BLaER1 treated with 17β-estradiol and CSF1 and Interleukin-3, amounts not matched to agents 10 nM and 100 nM (cell line): Measurements from ENCODE around the gene COBL.

Experiments
- H3K27ac ChIP-seq, 11 experiments: shearing (Covaris generic); formaldehyde crosslinking; 2 replicates each; pipeline ENCODE4 v1.8.1; 2022
- H3K27me3 ChIP-seq, 11 experiments: shearing (Covaris generic); formaldehyde crosslinking; 2 replicates each; pipeline ENCODE4 v1.8.1; 2022
- H3K36me3 ChIP-seq, 11 experiments: shearing (Covaris generic); formaldehyde crosslinking; 2 replicates each; pipeline ENCODE4 v1.8.1; 2022
- H3K4me1 ChIP-seq, 10 experiments: shearing (Covaris generic); formaldehyde crosslinking; 2 replicates each; pipeline ENCODE4 v1.8.1; 2022
- H3K4me2 ChIP-seq, 11 experiments: shearing (Covaris generic); formaldehyde crosslinking; 2 replicates each; pipeline ENCODE4 v1.8.1; 2022
- H3K4me3 ChIP-seq, 10 experiments: shearing (Covaris generic); formaldehyde crosslinking; 2 replicates each; pipeline ENCODE4 v1.8.1; 2022
- H3K9ac ChIP-seq, 11 experiments: shearing (Covaris generic); formaldehyde crosslinking; 2 replicates each; pipeline ENCODE4 v1.8.1; 2022
- H3K9me3 ChIP-seq, 11 experiments: shearing (Covaris generic); formaldehyde crosslinking; replicated peaks in 1 of 11; 2 replicates each; pipeline ENCODE4 v1.8.1; 2022
- H4K20me1 ChIP-seq, 11 experiments: shearing (Covaris generic); formaldehyde crosslinking; 2 replicates each; pipeline ENCODE4 v1.8.1; 2022
- Cebpa-rat ChIP-seq, 11 experiments: shearing (Covaris generic); IDR thresholded peaks; 2 replicates each; pipeline ENCODE4 v1.8.1; 2022

COBL gene

DNA sequence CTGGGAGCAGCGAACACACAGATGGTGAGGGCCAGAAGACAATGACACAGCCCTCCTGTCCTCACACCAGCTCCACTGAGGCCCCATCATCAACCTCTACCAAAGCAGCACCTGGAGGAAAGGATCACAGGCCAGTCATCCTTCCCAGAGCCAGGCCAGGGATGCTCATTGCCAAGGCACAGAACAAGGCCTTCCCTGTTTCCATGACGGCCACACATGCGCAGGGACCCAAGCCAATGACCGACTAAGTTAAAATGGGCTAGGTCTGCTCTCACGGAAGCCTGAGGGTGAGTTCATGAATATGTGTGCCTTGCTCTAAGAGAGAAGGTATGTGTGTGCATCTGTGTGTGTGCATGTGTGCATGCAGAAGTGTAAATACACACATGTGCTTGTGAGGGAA, 39.6 kb downstream of the COBL start:
- no peak overlapping the region for H3K9ac ChIP-seq
- H3K9me3 ChIP-seq, result no peaks in the 10 kb centered on the region
- no peaks in the 10 kb centered on the region for H3K27me3 ChIP-seq
- no peak for TF ChIP-seq Cebpa-rat (IDR thresholded peaks at IDR 0.05)
- no peak overlapping the region for H3K4me2 ChIP-seq
- no peak overlapping the region for H3K4me3 ChIP-seq
- no peaks in the 10 kb centered on the region for H3K36me3 ChIP-seq
- peaks cover 0 to 24% (median 10%) of the 10 kb centered on the region in 10 experiments; a peak in 11 of 20 replicates for H3K4me1 ChIP-seq
- H4K20me1 ChIP-seq, result no peaks in the 10 kb centered on the region; a peak in 1 of 22 replicates
- H3K27ac ChIP-seq, result no peak overlapping the region

- no peaks in the 10 kb centered on the region for H3K36me3 ChIP-seq
- H3K27me3 ChIP-seq, result no peaks in the 10 kb centered on the region
- no peaks in the 10 kb centered on the region for H3K9me3 ChIP-seq
- no peak for TF ChIP-seq Cebpa-rat (IDR thresholded peaks at IDR 0.05)
- no peaks in the 10 kb centered on the region; a peak in 1 of 22 replicates for H4K20me1 ChIP-seq
- no peak overlapping the region for H3K4me2 ChIP-seq
- peaks cover 0 to 24% (median 10%) of the 10 kb centered on the region in 10 experiments; a peak in 11 of 20 replicates for H3K4me1 ChIP-seq
- no peak overlapping the region for H3K4me3 ChIP-seq
- no peak overlapping the region for H3K9ac ChIP-seq
- no peak overlapping the region for H3K27ac ChIP-seq
Observed at GRCh38 chr7:51276091-51276605, 40.5 kb downstream of the COBL start.

DNA sequence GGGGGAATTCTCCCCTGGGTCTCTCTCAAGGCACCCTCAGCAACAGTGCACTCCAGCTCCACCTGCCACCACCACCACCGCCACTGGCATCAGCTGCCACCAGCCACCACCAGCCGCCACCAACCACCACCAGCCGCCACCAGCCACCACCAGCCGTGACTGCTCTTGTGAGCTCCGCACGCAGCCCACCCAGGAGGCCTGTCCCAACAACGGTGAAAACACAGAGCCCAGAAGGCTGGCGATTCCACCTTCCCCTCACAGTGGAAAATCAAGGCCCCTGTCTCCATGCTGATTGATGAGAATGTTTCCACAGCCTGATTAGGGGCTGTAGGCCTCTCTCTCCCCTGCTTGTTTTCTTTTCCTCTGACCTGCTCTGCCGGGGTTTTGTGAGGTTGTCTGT, 41.1 kb downstream of the COBL start:
- Histone ChIP-seq H3K36me3 (no peaks in the 10 kb centered on the region), H3K4me1 (peaks cover 0 to 21% (median 8%) of the 10 kb centered on the region in 10 experiments; a peak in 11 of 20 replicates), H3K4me3 (no peak overlapping the region), H4K20me1 (no peaks in the 10 kb centered on the region; a peak in 1 of 22 replicates), H3K27ac (no peak overlapping the region), H3K9ac (no peak overlapping the region), H3K27me3 (no peaks in the 10 kb centered on the region), H3K4me2 (no peak overlapping the region), H3K9me3 (no peaks in the 10 kb centered on the region)
- TF ChIP-seq Cebpa-rat (IDR thresholded peaks at IDR 0.05), result no peak

- Histone ChIP-seq H3K9ac (no peak overlapping the region), H3K4me2 (no peak overlapping the region), H4K20me1 (no peaks in the 10 kb centered on the region; a peak in 1 of 22 replicates), H3K4me1 (peaks cover 0 to 15% (median 2%) of the 10 kb centered on the region in 10 experiments; a peak in 11 of 20 replicates), H3K36me3 (no peaks in the 10 kb centered on the region), H3K27me3 (no peaks in the 10 kb centered on the region), H3K27ac (no peak overlapping the region), H3K4me3 (no peak overlapping the region), H3K9me3 (no peaks in the 10 kb centered on the region)
- no peak for TF ChIP-seq Cebpa-rat (IDR thresholded peaks at IDR 0.05)
Observed at GRCh38 chr7:51274955-51275354, 41.7 kb downstream of the COBL start.

DNA sequence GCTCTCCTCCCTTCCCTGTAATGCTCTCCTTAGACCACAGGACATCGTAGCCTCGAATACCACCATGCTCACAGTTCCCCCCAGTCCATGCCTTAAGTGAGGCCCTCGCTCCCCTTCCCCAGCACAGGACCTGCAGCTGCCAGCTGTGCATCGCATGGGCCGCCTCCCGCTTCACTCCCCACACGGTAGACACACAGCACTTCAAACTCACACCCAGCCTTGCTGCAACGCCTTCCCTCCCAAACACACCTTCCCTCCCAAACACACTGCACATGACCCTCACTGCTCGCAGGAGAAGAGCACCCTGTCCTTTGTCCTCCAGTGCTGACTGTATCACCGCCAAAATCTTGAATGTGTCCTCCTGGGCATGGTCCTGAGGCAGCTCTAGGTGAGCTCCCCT, 42.6 kb downstream of the COBL start:
- TF ChIP-seq Cebpa-rat (IDR thresholded peaks at IDR 0.05), result no peak
- Histone ChIP-seq H3K4me2 (no peak overlapping the region), H3K9me3 (no peaks in the 10 kb centered on the region), H3K9ac (no peak overlapping the region), H3K27me3 (no peaks in the 10 kb centered on the region), H3K27ac (no peak overlapping the region), H4K20me1 (no peaks in the 10 kb centered on the region; a peak in 1 of 22 replicates), H3K36me3 (no peaks in the 10 kb centered on the region), H3K4me1 (peaks cover 0 to 13% (median 0%) of the 10 kb centered on the region in 10 experiments; a peak in 3 of 20 replicates), H3K4me3 (no peak overlapping the region)

DNA sequence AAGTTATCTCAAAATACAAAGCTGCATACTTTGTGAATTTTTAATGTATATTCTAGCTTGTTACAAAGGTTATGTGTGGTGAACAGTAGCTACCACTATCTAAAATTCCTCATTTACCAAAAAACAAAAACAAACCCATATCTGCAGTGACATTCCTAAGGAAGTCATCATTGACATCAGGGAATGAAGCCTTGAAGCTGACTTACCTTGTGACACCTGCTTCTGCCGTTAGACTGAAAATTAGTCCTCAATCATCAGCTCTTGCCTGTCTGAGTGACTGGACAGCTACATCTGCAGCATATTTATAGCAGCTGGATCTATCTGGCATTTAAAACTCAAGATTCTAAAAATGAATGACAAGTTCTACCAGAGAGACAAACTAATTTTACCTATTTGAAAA, 43.2 kb downstream of the COBL start:
- Histone ChIP-seq H3K4me1 (peaks cover 0 to 9% (median 0%) of the 10 kb centered on the region in 10 experiments; a peak in 3 of 20 replicates), H3K9ac (no peak overlapping the region), H4K20me1 (no peaks in the 10 kb centered on the region; a peak in 1 of 22 replicates), H3K27ac (no peak overlapping the region), H3K4me2 (no peak overlapping the region), H3K36me3 (no peaks in the 10 kb centered on the region), H3K4me3 (no peak overlapping the region), H3K27me3 (no peaks in the 10 kb centered on the region), H3K9me3 (no peaks in the 10 kb centered on the region)
- TF ChIP-seq Cebpa-rat (IDR thresholded peaks at IDR 0.05), result no peak

GRCh38 chr7:51270965-51271364, 45.6 kb downstream of the COBL start:
- no peak for TF ChIP-seq Cebpa-rat (IDR thresholded peaks at IDR 0.05)
- H3K27me3 ChIP-seq, result no peaks in the 10 kb centered on the region
- H3K4me1 ChIP-seq, result no peaks in the 10 kb centered on the region
- H4K20me1 ChIP-seq, result no peaks in the 10 kb centered on the region; a peak in 1 of 22 replicates
- no peak overlapping the region for H3K4me3 ChIP-seq
- no peak overlapping the region for H3K9ac ChIP-seq
- no peak overlapping the region for H3K27ac ChIP-seq
- no peak overlapping the region for H3K4me2 ChIP-seq
- H3K9me3 ChIP-seq, result no peaks in the 10 kb centered on the region
- no peaks in the 10 kb centered on the region for H3K36me3 ChIP-seq

- H4K20me1 ChIP-seq, result no peaks in the 10 kb centered on the region; a peak in 1 of 22 replicates
- no peak overlapping the region for H3K4me3 ChIP-seq
- H3K4me1 ChIP-seq, result no peaks in the 10 kb centered on the region
- no peak for TF ChIP-seq Cebpa-rat (IDR thresholded peaks at IDR 0.05)
- H3K27ac ChIP-seq, result no peak overlapping the region
- no peaks in the 10 kb centered on the region for H3K36me3 ChIP-seq
- no peaks in the 10 kb centered on the region for H3K27me3 ChIP-seq
- no peaks in the 10 kb centered on the region for H3K9me3 ChIP-seq
- no peak overlapping the region for H3K4me2 ChIP-seq
- H3K9ac ChIP-seq, result no peak overlapping the region
Observed at GRCh38 chr7:51269911-51270310, 46.7 kb downstream of the COBL start.

GRCh38 chr7:51269321-51269720, 47.3 kb downstream of the COBL start:
- Histone ChIP-seq H3K27me3 (no peaks in the 10 kb centered on the region), H3K4me1 (no peaks in the 10 kb centered on the region)

GRCh38 chr7:51268859-51269258, 47.8 kb downstream of the COBL start:
- no peak for TF ChIP-seq Cebpa-rat (IDR thresholded peaks at IDR 0.05)
- Histone ChIP-seq H3K4me1 (no peaks in the 10 kb centered on the region), H3K9me3 (no peaks in the 10 kb centered on the region), H4K20me1 (no peaks in the 10 kb centered on the region; a peak in 1 of 22 replicates), H3K4me3 (no peak overlapping the region), H3K27me3 (no peaks in the 10 kb centered on the region), H3K4me2 (no peak overlapping the region), H3K9ac (no peak overlapping the region), H3K36me3 (no peaks in the 10 kb centered on the region), H3K27ac (no peak overlapping the region)

More at GRCh38 chr7:51269321-51269720, 47.3 kb downstream of the COBL start:
- no peak overlapping the region for H3K27ac ChIP-seq
- no peaks in the 10 kb centered on the region for H3K9me3 ChIP-seq
- H3K4me3 ChIP-seq, result no peak overlapping the region
- no peak overlapping the region for H3K4me2 ChIP-seq
- H3K9ac ChIP-seq, result no peak overlapping the region
- no peaks in the 10 kb centered on the region for H3K36me3 ChIP-seq
- no peaks in the 10 kb centered on the region; a peak in 1 of 22 replicates for H4K20me1 ChIP-seq
- no peak for TF ChIP-seq Cebpa-rat (IDR thresholded peaks at IDR 0.05)
